Activated CD8-positive, alpha-beta memory T cell treated with anti-CD3 and anti-CD28 coated beads for 36 hours (primary cell): ENCODE measurements around the gene TRIM8. TPM values are rescaled to one million over a fixed set of nuclear protein-coding genes. Genes with fewer than 3 reads are reported as not detected.

Source experiments
- CTCF ChIA-PET: fragments of 350-600 bp; sonication (Branson Sonifier 250); formaldehyde crosslinking; loops from one replicate; lab custom pipeline; 2021; ENCODE audit warnings: antibody characterized with exemption; lab: Charles Lee
- POLR2A ChIA-PET: fragments of 350-600 bp; sonication (Branson Sonifier 250); formaldehyde crosslinking; loops from one replicate; lab custom pipeline; 2021; ENCODE audit warnings: antibody characterized with exemption; lab: Charles Lee
- total RNA-seq, 2 experiments: library from RNA; stranded (reverse); gene quantifications; one replicate each; pipeline ENCODE4 v1.2.3, GENCODE V29; 2021

TRIM8 gene
- total RNA-seq, 2 experiments from 2014 or later: 67.1 to 71.0 TPM

GRCh38 chr10:102613286-102613685 is 31.0 kb upstream of the TRIM8 start:
- ChIA-PET CTCF (interaction anchor here (1.8 kb wide), 1 partner anchor 30 kb away, joined by 4 read pairs; no protein-coding TSS in a partner anchor), POLR2A (no interaction called here)

- ChIA-PET POLR2A (no interaction called here), CTCF (interaction anchor here (0.7 to 1.8 kb wide), 3 partner anchors 14 to 545 kb away, joined by 3 to 6 read pairs (median 4); no protein-coding TSS in a partner anchor)
Observed at GRCh38 chr10:102613785-102614184, 30.5 kb upstream of the TRIM8 start.

- POLR2A ChIA-PET: no interaction called here
- CTCF ChIA-PET: interaction anchor here (0.6 to 2.0 kb wide), 6 partner anchors 13 to 216 kb away, joined by 3 to 7 read pairs (median 4); partner anchors contain the start of genes C10orf95 and TRIM8
Observed at GRCh38 chr10:102614888-102615287, 29.4 kb upstream of the TRIM8 start.

- POLR2A ChIA-PET: no interaction called here
- CTCF ChIA-PET: interaction anchor here (0.6 to 2.0 kb wide), 6 partner anchors 13 to 217 kb away, joined by 3 to 7 read pairs (median 4); partner anchors contain the start of genes C10orf95 and TRIM8
Observed at GRCh38 chr10:102615361-102615760, 28.9 kb upstream of the TRIM8 start.

- ChIA-PET CTCF (interaction anchor here (0.8 to 2.0 kb wide), 3 partner anchors 9 to 165 kb away, joined by 3 to 7 read pairs (median 3); partner anchors contain the start of gene C10orf95), POLR2A (no interaction called here)
Observed at GRCh38 chr10:102616066-102616770, 28.1 kb upstream of the TRIM8 start.

GRCh38 chr10:102617041-102617440 is 27.2 kb upstream of the TRIM8 start:
- POLR2A ChIA-PET: no interaction called here

GRCh38 chr10:102617816-102618215 is 26.5 kb upstream of the TRIM8 start:
- ChIA-PET CTCF (no interaction called here), POLR2A (no interaction called here)

More at GRCh38 chr10:102617041-102617440, 27.2 kb upstream of the TRIM8 start:
- CTCF ChIA-PET: interaction anchor here (0.8 kb wide), 1 partner anchor 10 kb away, joined by 3 read pairs; no protein-coding TSS in a partner anchor

GRCh38 chr10:102619281-102619981 is 24.8 kb upstream of the TRIM8 start:
- ChIA-PET POLR2A (no interaction called here), CTCF (no interaction called here)

- ChIA-PET POLR2A (no interaction called here), CTCF (interaction anchor here (1.0 kb wide), 1 partner anchor 36 kb away, joined by 3 read pairs; no protein-coding TSS in a partner anchor)
Observed at GRCh38 chr10:102620138-102620590, 24.1 kb upstream of the TRIM8 start.

GRCh38 chr10:102620591-102621442 is 23.5 kb upstream of the TRIM8 start:
- CTCF ChIA-PET: interaction anchor here (1.0 kb wide), 1 partner anchor 37 kb away, joined by 3 read pairs; no protein-coding TSS in a partner anchor
- POLR2A ChIA-PET: no interaction called here

- ChIA-PET CTCF (interaction anchor here (1.0 kb wide), 1 partner anchor 38 kb away, joined by 3 read pairs; no protein-coding TSS in a partner anchor), POLR2A (no interaction called here)
Observed at GRCh38 chr10:102621443-102622325, 22.6 kb upstream of the TRIM8 start.

GRCh38 chr10:102624094-102624493 is 20.2 kb upstream of the TRIM8 start:
- CTCF ChIA-PET: no interaction called here
- POLR2A ChIA-PET: no interaction called here

GRCh38 chr10:102624751-102625645 is 19.3 kb upstream of the TRIM8 start:
- POLR2A ChIA-PET: no interaction called here
- CTCF ChIA-PET: no interaction called here

GRCh38 chr10:102626026-102626685 is 18.1 kb upstream of the TRIM8 start:
- ChIA-PET POLR2A (no interaction called here), CTCF (interaction anchor here (1.2 kb wide), 1 partner anchor 48 kb away, joined by 4 read pairs; no protein-coding TSS in a partner anchor)

- POLR2A ChIA-PET: interaction anchor here (0.6 kb wide), 1 partner anchor 130 kb away, joined by 4 read pairs; no protein-coding TSS in a partner anchor
- CTCF ChIA-PET: interaction anchor here (1.1 to 1.2 kb wide), 2 partner anchors 13 to 47 kb away, joined by 4 to 6 read pairs; no protein-coding TSS in a partner anchor
Observed at GRCh38 chr10:102627291-102627735, 17.0 kb upstream of the TRIM8 start.

GRCh38 chr10:102627736-102628293 is 16.5 kb upstream of the TRIM8 start:
- POLR2A ChIA-PET: interaction anchor here (0.6 kb wide), 1 partner anchor 131 kb away, joined by 4 read pairs; no protein-coding TSS in a partner anchor

More at GRCh38 chr10:102627736-102628293, 16.5 kb upstream of the TRIM8 start:
- CTCF ChIA-PET: interaction anchor here (1.1 to 1.2 kb wide), 2 partner anchors 13 to 46 kb away, joined by 4 to 6 read pairs; no protein-coding TSS in a partner anchor
